PC-9 (cell line): ENCODE measurements around the gene DUSP16.

Source experiments
- CTCF ChIP-seq: fragments of 200-600 bp; sonication (generic); conservative IDR thresholded peaks from 2 replicates; pipeline ENCODE4 v1.6.1; 2017; ENCODE audit warnings: mixed run types, antibody characterized with exemption, mild to moderate bottlenecking, moderate library complexity
- EZH2 ChIP-seq: fragments of 200-600 bp; sonication (generic); IDR thresholded peaks from 2 replicates; pipeline ENCODE4 v1.8.0; 2017; ENCODE audit warnings: antibody characterized with exemption, low read depth

GRCh38 chr12:12577786-12578185 lies 15.1 kb upstream of the DUSP16 start:
- no peak for TF ChIP-seq CTCF
- no peak for TF ChIP-seq EZH2
